Gastrocnemius medialis (tissue), 4 donors: Measurements from ENCODE around the gene TRAM2. TPM values are rescaled to one million over a fixed set of nuclear protein-coding genes. Genes with fewer than 3 reads are reported as not detected.

ENCODE experiments used
- ATAC-seq, 2 donors: fragments of 150-250 bp; one replicate each; pipeline ENCODE4 v1.9.1; 2016
- DNase-seq, 2 donors: peaks; one replicate each; pipeline ENCODE4 v3.0.0-alpha.2; 2019
- H3K27ac ChIP-seq, 4 donors: fragments of 200-600 bp; sonication (generic); 1 replicate in 1 of 4; 2 replicates in 3 of 4; pipeline ENCODE4 v1.5.1; 2016 to 2018; ENCODE audit warnings: mild to moderate bottlenecking in 2 of 4, moderate library complexity in 1 of 4
- H3K27me3 ChIP-seq, 3 donors: fragments of 200-600 bp; sonication (generic) in 2 of 3; 1 replicate in 1 of 3; 2 replicates in 2 of 3; pipeline versions ENCODE4 v1.5.1 to v1.6.0; 2016 to 2019; ENCODE audit warnings: mild to moderate bottlenecking in 1 of 3, moderate library complexity in 1 of 3
- H3K36me3 ChIP-seq, 2 donors: fragments of 200-600 bp; sonication (generic) in 1 of 2; one replicate each; pipeline ENCODE4 v1.5.1; 2017 to 2018
- H3K4me1 ChIP-seq, 2 donors: fragments of 200-600 bp; sonication (generic) in 1 of 2; one replicate each; pipeline ENCODE4 v1.5.1; 2016 to 2017; ENCODE audit warnings: mild to moderate bottlenecking in 2 of 2
- H3K4me3 ChIP-seq, 4 donors: fragments of 200-600 bp; sonication (generic) in 3 of 4; 1 replicate in 1 of 4; 2 replicates in 3 of 4; pipeline ENCODE4 v1.5.1; 2016 to 2019; ENCODE audit warnings: mild to moderate bottlenecking in 2 of 4
- H3K9me3 ChIP-seq, 3 donors: fragments of 200-600 bp; sonication (generic) in 2 of 3; 1 replicate in 1 of 3; 2 replicates in 2 of 3; pipeline ENCODE4 v1.5.1; 2016 to 2019
- CTCF ChIP-seq, 5 experiments: fragments of 450-650 bp in 3 of 5; fragments of 200-600 bp in 2 of 5; sonication (generic) in 2 of 5; IDR thresholded peaks in 4 of 5; conservative IDR thresholded peaks in 1 of 5; 1 replicate in 4 of 5; 2 replicates in 1 of 5; pipeline ENCODE4 v1.5.1; 2016 to 2019; ENCODE audit warnings: antibody characterized with exemption in 5 of 5, mild to moderate bottlenecking in 3 of 5, moderate library complexity in 3 of 5
- POLR2A ChIP-seq, 2 donors: fragments of 450-650 bp; IDR thresholded peaks; one replicate each; pipeline ENCODE4 v1.6.1; 2017; ENCODE audit warnings: antibody characterized with exemption in 2 of 2, mild to moderate bottlenecking in 2 of 2, moderate library complexity in 2 of 2
- in situ Hi-C, 4 donors: fragments of 200-750 bp; cut with MboI; loops; one replicate each; pipeline versions ENCODE4 v1.15.0 to v1.8.0; 2017; ENCODE audit warnings: low sequenced_read_pairs in 4 of 4
- intact Hi-C: fragments of 100-400 bp; cut with DNase I; formaldehyde crosslinking; loops from one replicate; pipeline ENCODE4 v1.15.1; 2023; ENCODE audit warnings: low total_unique reads
- total RNA-seq, 4 donors: library from RNA; depleted of rRNA; stranded (reverse); fragments of >200 nt; gene quantifications; one replicate each; pipeline versions ENCODE4 v1.1.0 to v1.2.3, GENCODE V29; 2016

The TRAM2 gene
- total RNA-seq, 4 donors from 2014 or later: 2.4 to 4.5 (median 3.6) TPM

GRCh38 chr6:52519618-52520017 is 57.2 kb downstream of the TRAM2 start:
- Histone ChIP-seq H3K9me3 (no peaks in the 10 kb centered on the region), H3K4me1 (peaks cover 22 to 31% of the 10 kb centered on the region in 2 donors), H3K36me3 (no peaks in the 10 kb centered on the region), H3K4me3 (no peak overlapping the region), H3K27me3 (no peaks in the 10 kb centered on the region), H3K27ac (no peak overlapping the region)
- TF ChIP-seq CTCF (IDR thresholded peaks at IDR 0.05 in 4 of 5, conservative IDR thresholded peaks at IDR 0.05 in 1 of 5): no peak
- no peak for TF ChIP-seq POLR2A (IDR thresholded peaks at IDR 0.05)
- ATAC-seq (no peak), DNase-seq (no peak)
- in situ Hi-C loops (loop anchor here in 1 of 4 donors (10.0 kb wide), 1 partner anchor 55 kb away; the partner anchor contains the start of gene TRAM2), intact Hi-C loops (loop anchor here (10.0 kb wide), 1 partner anchor 475 kb away; the partner anchor contains the start of gene GSTA4)

GRCh38 chr6:52518279-52518945 is 58.4 kb downstream of the TRAM2 start:
- H3K4me3 ChIP-seq: no peak overlapping the region
- H3K27me3 ChIP-seq: no peaks in the 10 kb centered on the region
- peaks cover 26 to 31% of the 10 kb centered on the region in 2 donors for H3K4me1 ChIP-seq
- H3K9me3 ChIP-seq: no peaks in the 10 kb centered on the region
- peak overlapping the region; percentile 72 to 82 (median 80) for H3K27ac ChIP-seq
- DNase-seq (no peak), ATAC-seq (no peak)
- in situ Hi-C loops (loop anchor here in 1 of 4 donors (10.0 kb wide), 1 partner anchor 56 kb away; the partner anchor contains the start of gene TRAM2), intact Hi-C loops (loop anchor here (10.0 kb wide), 1 partner anchor 476 kb away; the partner anchor contains the start of gene GSTA4)
- TF ChIP-seq POLR2A (IDR thresholded peaks at IDR 0.05) (no peak), CTCF (IDR thresholded peaks at IDR 0.05 in 4 of 5, conservative IDR thresholded peaks at IDR 0.05 in 1 of 5) (no peak)
- no peaks in the 10 kb centered on the region for H3K36me3 ChIP-seq

GRCh38 chr6:52517502-52518278 is 59.2 kb downstream of the TRAM2 start:
- no peaks in the 10 kb centered on the region for H3K27me3 ChIP-seq
- H3K4me3 ChIP-seq: no peak overlapping the region
- no peaks in the 10 kb centered on the region for H3K36me3 ChIP-seq
- in situ Hi-C loops (loop anchor here in 1 of 4 donors (10.0 kb wide), 1 partner anchor 57 kb away; the partner anchor contains the start of gene TRAM2), intact Hi-C loops (loop anchor here (1.0 to 10.0 kb wide), 2 partner anchors 13 to 477 kb away; partner anchors contain the start of gene GSTA4)
- DNase-seq (peak; percentile 89 to 91), ATAC-seq (peak; percentile 99)
- H3K9me3 ChIP-seq: no peaks in the 10 kb centered on the region
- TF ChIP-seq CTCF (IDR thresholded peaks at IDR 0.05 in 4 of 5, conservative IDR thresholded peaks at IDR 0.05 in 1 of 5) (no peak), POLR2A (IDR thresholded peaks at IDR 0.05) (peak; percentile 16 to 54)
- H3K4me1 ChIP-seq: peaks cover 27 to 36% of the 10 kb centered on the region in 2 donors
- H3K27ac ChIP-seq: peak overlapping the region; percentile 72 to 82 (median 80)

GRCh38 chr6:52516943-52517342 is 59.9 kb downstream of the TRAM2 start:
- no peak for ATAC-seq
- Histone ChIP-seq H3K4me1 (peaks cover 24 to 37% of the 10 kb centered on the region in 2 donors), H3K9me3 (no peaks in the 10 kb centered on the region), H3K4me3 (no peak overlapping the region), H3K36me3 (no peaks in the 10 kb centered on the region), H3K27ac (peak overlapping the region in 1 of 4 donors; percentile 81), H3K27me3 (no peaks in the 10 kb centered on the region)
- no peak for DNase-seq
- TF ChIP-seq CTCF (IDR thresholded peaks at IDR 0.05 in 4 of 5, conservative IDR thresholded peaks at IDR 0.05 in 1 of 5): no peak
- no peak for TF ChIP-seq POLR2A (IDR thresholded peaks at IDR 0.05)
- intact Hi-C loops: loop anchor here (1.0 to 10.0 kb wide), 2 partner anchors 13 to 478 kb away; partner anchors contain the start of gene GSTA4
- in situ Hi-C loops: loop anchor here in 1 of 4 donors (10.0 kb wide), 1 partner anchor 58 kb away; the partner anchor contains the start of gene TRAM2
